ENCODE results near the gene EVA1C. TPM values are rescaled to one million over a fixed set of nuclear protein-coding genes. Genes with fewer than 3 reads are reported as not detected.
A peak's percentile ranks its signal among the peaks of the same experiment; 100 is the strongest.

Gene EVA1C
- total and polyA plus RNA-seq, 4 donors: 5.6 to 13.4 (median 10.7) TPM

GRCh38 chr21:32418146-32418545 lies 5.6 kb downstream of the EVA1C start:
- WGBS (ENCODE audit: insufficient coverage): 0% methylated on average over 1 of the region's 4 CpGs
- Histone ChIP-seq H3K36me3 (ENCODE audit: control insufficient read depth, insufficient read depth, low read length) (no peaks in the 10 kb centered on the region), H3K27me3 (ENCODE audit: control insufficient read depth, insufficient read depth, low read length) (peaks cover 5% of the 10 kb centered on the region), H3K9me3 (ENCODE audit: control insufficient read depth, insufficient read depth, low read length) (no peaks in the 10 kb centered on the region), H3K4me3 (ENCODE audit: low read depth, low read length) (no peak overlapping the region), H3K4me1 (ENCODE audit: control insufficient read depth, insufficient read depth, low read length) (peaks cover 10% of the 10 kb centered on the region), H3K27ac (ENCODE audit: low read depth, low read length) (no peak overlapping the region)
- peak in 2 of 6 donors; percentile 31 to 32 for DNase-seq (ENCODE audit: low read depth in 4 of 6, low spot score in 6 of 6)

- no peak overlapping the region for H3K27ac ChIP-seq (ENCODE audit: low read depth, low read length)
- no peaks in the 10 kb centered on the region for H3K9me3 ChIP-seq (ENCODE audit: control insufficient read depth, insufficient read depth, low read length)
- no peaks in the 10 kb centered on the region for H3K36me3 ChIP-seq (ENCODE audit: control insufficient read depth, insufficient read depth, low read length)
- no peak for DNase-seq (ENCODE audit: low read depth in 4 of 6, low spot score in 6 of 6)
- H3K4me3 ChIP-seq (ENCODE audit: low read depth, low read length): no peak overlapping the region
- H3K27me3 ChIP-seq (ENCODE audit: control insufficient read depth, insufficient read depth, low read length): no peaks in the 10 kb centered on the region
- peaks cover 3% of the 10 kb centered on the region for H3K4me1 ChIP-seq (ENCODE audit: control insufficient read depth, insufficient read depth, low read length)
- 93% methylated on average over 1 of the region's 2 CpGs for WGBS (ENCODE audit: insufficient coverage)
Observed at GRCh38 chr21:32422064-32422463, 9.6 kb downstream of the EVA1C start.

GRCh38 chr21:32423320-32424190 lies 11.0 kb downstream of the EVA1C start:
- no peaks in the 10 kb centered on the region for H3K36me3 ChIP-seq (ENCODE audit: control insufficient read depth, insufficient read depth, low read length)
- WGBS (ENCODE audit: insufficient coverage): 69% methylated on average over 3 of the region's 9 CpGs
- no peak overlapping the region for H3K4me3 ChIP-seq (ENCODE audit: low read depth, low read length)
- no peaks in the 10 kb centered on the region for H3K27me3 ChIP-seq (ENCODE audit: control insufficient read depth, insufficient read depth, low read length)
- DNase-seq (ENCODE audit: low read depth in 4 of 6, low spot score in 6 of 6): peak in 2 of 6 donors; percentile 16 to 58
- peaks cover 5% of the 10 kb centered on the region for H3K4me1 ChIP-seq (ENCODE audit: control insufficient read depth, insufficient read depth, low read length)
- H3K27ac ChIP-seq (ENCODE audit: low read depth, low read length): no peak overlapping the region
- no peaks in the 10 kb centered on the region for H3K9me3 ChIP-seq (ENCODE audit: control insufficient read depth, insufficient read depth, low read length)

- Histone ChIP-seq H3K27ac (ENCODE audit: low read depth, low read length) (no peak overlapping the region), H3K4me1 (ENCODE audit: control insufficient read depth, insufficient read depth, low read length) (peaks cover 6% of the 10 kb centered on the region), H3K36me3 (ENCODE audit: control insufficient read depth, insufficient read depth, low read length) (no peaks in the 10 kb centered on the region), H3K9me3 (ENCODE audit: control insufficient read depth, insufficient read depth, low read length) (no peaks in the 10 kb centered on the region), H3K4me3 (ENCODE audit: low read depth, low read length) (no peak overlapping the region), H3K27me3 (ENCODE audit: control insufficient read depth, insufficient read depth, low read length) (no peaks in the 10 kb centered on the region)
- WGBS (ENCODE audit: insufficient coverage): 60% methylated on average over 1 of the region's 2 CpGs
- DNase-seq (ENCODE audit: low read depth in 4 of 6, low spot score in 6 of 6): peak in 1 of 6 donors; percentile 3
Observed at GRCh38 chr21:32424191-32424535, 11.7 kb downstream of the EVA1C start.

- Histone ChIP-seq H3K9me3 (ENCODE audit: control insufficient read depth, insufficient read depth, low read length) (no peaks in the 10 kb centered on the region), H3K36me3 (ENCODE audit: control insufficient read depth, insufficient read depth, low read length) (no peaks in the 10 kb centered on the region), H3K27ac (ENCODE audit: low read depth, low read length) (no peak overlapping the region), H3K4me3 (ENCODE audit: low read depth, low read length) (no peak overlapping the region), H3K4me1 (ENCODE audit: control insufficient read depth, insufficient read depth, low read length) (peaks cover 6% of the 10 kb centered on the region), H3K27me3 (ENCODE audit: control insufficient read depth, insufficient read depth, low read length) (no peaks in the 10 kb centered on the region)
- DNase-seq (ENCODE audit: low read depth in 4 of 6, low spot score in 6 of 6): no peak
- 81% methylated on average over 3 of the region's 5 CpGs for WGBS (ENCODE audit: insufficient coverage)
Observed at GRCh38 chr21:32424674-32425073, 12.2 kb downstream of the EVA1C start.

- Histone ChIP-seq H3K27me3 (ENCODE audit: control insufficient read depth, insufficient read depth, low read length) (no peaks in the 10 kb centered on the region), H3K4me1 (ENCODE audit: control insufficient read depth, insufficient read depth, low read length) (peaks cover 6% of the 10 kb centered on the region), H3K36me3 (ENCODE audit: control insufficient read depth, insufficient read depth, low read length) (no peaks in the 10 kb centered on the region), H3K4me3 (ENCODE audit: low read depth, low read length) (no peak overlapping the region), H3K9me3 (ENCODE audit: control insufficient read depth, insufficient read depth, low read length) (no peaks in the 10 kb centered on the region), H3K27ac (ENCODE audit: low read depth, low read length) (no peak overlapping the region)
- WGBS (ENCODE audit: insufficient coverage): 64% methylated on average over 4 of the region's 4 CpGs
- DNase-seq (ENCODE audit: low read depth in 4 of 6, low spot score in 6 of 6): peak in 1 of 6 donors; percentile 5
Observed at GRCh38 chr21:32425628-32426027, 13.1 kb downstream of the EVA1C start.

GRCh38 chr21:32426066-32426465 lies 13.6 kb downstream of the EVA1C start:
- Histone ChIP-seq H3K27me3 (ENCODE audit: control insufficient read depth, insufficient read depth, low read length) (no peaks in the 10 kb centered on the region), H3K4me3 (ENCODE audit: low read depth, low read length) (no peak overlapping the region)
- WGBS (ENCODE audit: insufficient coverage): 83% methylated on average over 1 of the region's 5 CpGs

GRCh38 chr21:32426592-32427051 lies 14.1 kb downstream of the EVA1C start:
- H3K36me3 ChIP-seq (ENCODE audit: control insufficient read depth, insufficient read depth, low read length): no peaks in the 10 kb centered on the region
- no peak overlapping the region for H3K27ac ChIP-seq (ENCODE audit: low read depth, low read length)
- no peaks in the 10 kb centered on the region for H3K27me3 ChIP-seq (ENCODE audit: control insufficient read depth, insufficient read depth, low read length)
- WGBS (ENCODE audit: insufficient coverage): 51% methylated on average over 5 of the region's 6 CpGs
- peak in 2 of 6 donors; percentile 4 to 30 for DNase-seq (ENCODE audit: low read depth in 4 of 6, low spot score in 6 of 6)
- peaks cover 6% of the 10 kb centered on the region for H3K4me1 ChIP-seq (ENCODE audit: control insufficient read depth, insufficient read depth, low read length)
- H3K4me3 ChIP-seq (ENCODE audit: low read depth, low read length): no peak overlapping the region
- no peaks in the 10 kb centered on the region for H3K9me3 ChIP-seq (ENCODE audit: control insufficient read depth, insufficient read depth, low read length)

More at GRCh38 chr21:32426066-32426465, 13.6 kb downstream of the EVA1C start:
- Histone ChIP-seq H3K9me3 (ENCODE audit: control insufficient read depth, insufficient read depth, low read length) (no peaks in the 10 kb centered on the region), H3K36me3 (ENCODE audit: control insufficient read depth, insufficient read depth, low read length) (no peaks in the 10 kb centered on the region), H3K4me1 (ENCODE audit: control insufficient read depth, insufficient read depth, low read length) (peaks cover 6% of the 10 kb centered on the region), H3K27ac (ENCODE audit: low read depth, low read length) (no peak overlapping the region)
- no peak for DNase-seq (ENCODE audit: low read depth in 4 of 6, low spot score in 6 of 6)

- DNase-seq (ENCODE audit: low read depth in 4 of 6, low spot score in 6 of 6): no peak
- 78% methylated on average over 6 of the region's 10 CpGs for WGBS (ENCODE audit: insufficient coverage)
- Histone ChIP-seq H3K9me3 (ENCODE audit: control insufficient read depth, insufficient read depth, low read length) (no peaks in the 10 kb centered on the region), H3K4me1 (ENCODE audit: control insufficient read depth, insufficient read depth, low read length) (peaks cover 6% of the 10 kb centered on the region), H3K4me3 (ENCODE audit: low read depth, low read length) (no peak overlapping the region), H3K27ac (ENCODE audit: low read depth, low read length) (no peak overlapping the region), H3K36me3 (ENCODE audit: control insufficient read depth, insufficient read depth, low read length) (no peaks in the 10 kb centered on the region), H3K27me3 (ENCODE audit: control insufficient read depth, insufficient read depth, low read length) (no peaks in the 10 kb centered on the region)
Observed at GRCh38 chr21:32427958-32428623, 15.6 kb downstream of the EVA1C start.

Measured in spinal cord (tissue), 10 donors.